HFFc6 (cell line): Measurements from ENCODE around the gene NOS2. TPM values are rescaled to one million over a fixed set of nuclear protein-coding genes. Genes with fewer than 3 reads are reported as not detected.
"Not testable (repeated sequence)": the region's sequence is repeated elsewhere in the genome, so short reads cannot be mapped to it uniquely, and the experiment has no call there.

Experiments used
- DNase-seq: peaks from one replicate; pipeline ENCODE4 v3.0.0-alpha.2; 2018
- H3K27ac Mint-ChIP-seq: 2 replicates; pipeline ENCODE4 v1.8.0; 2020; ENCODE audit warnings: mild to moderate bottlenecking, mixed read lengths
- H3K27me3 Mint-ChIP-seq: 2 replicates; pipeline ENCODE4 v1.8.0; 2021; ENCODE audit warnings: mild to moderate bottlenecking, moderate library complexity, mixed read lengths; ENCODE audit not compliant: insufficient read depth
- H3K36me3 Mint-ChIP-seq: 2 replicates; pipeline ENCODE4 v1.8.0; 2021; ENCODE audit warnings: low read depth, mixed read lengths
- H3K4me1 Mint-ChIP-seq: 2 replicates; pipeline ENCODE4 v1.8.0; 2020; ENCODE audit warnings: low read depth, mixed read lengths
- H3K4me3 Mint-ChIP-seq: 2 replicates; pipeline ENCODE4 v1.8.0; 2020; ENCODE audit warnings: mild to moderate bottlenecking, moderate library complexity, mixed read lengths
- H3K9me3 Mint-ChIP-seq: 2 replicates; pipeline ENCODE4 v1.8.0; 2020; ENCODE audit warnings: mild to moderate bottlenecking, mixed read lengths
- CTCF ChIP-seq: fragments of 200-600 bp; sonication (generic); IDR thresholded peaks from 2 replicates; pipeline ENCODE4 v1.5.0; 2021; ENCODE audit warnings: antibody characterized with exemption, mild to moderate bottlenecking
- total RNA-seq, 6 experiments: library from RNA; stranded (reverse); fragmentation: NEBNext Ultra II Directional; extraction: Animal tissue kit (Norgen Biotek cat#: 25700); gene quantifications; 2 replicates in 1 of 6; 3 replicates in 5 of 6; pipeline ENCODE4 v1.2.3, GENCODE V29; 2021

NOS2 gene
- total RNA-seq, 6 experiments from 2014 or later = not detected

DNA sequence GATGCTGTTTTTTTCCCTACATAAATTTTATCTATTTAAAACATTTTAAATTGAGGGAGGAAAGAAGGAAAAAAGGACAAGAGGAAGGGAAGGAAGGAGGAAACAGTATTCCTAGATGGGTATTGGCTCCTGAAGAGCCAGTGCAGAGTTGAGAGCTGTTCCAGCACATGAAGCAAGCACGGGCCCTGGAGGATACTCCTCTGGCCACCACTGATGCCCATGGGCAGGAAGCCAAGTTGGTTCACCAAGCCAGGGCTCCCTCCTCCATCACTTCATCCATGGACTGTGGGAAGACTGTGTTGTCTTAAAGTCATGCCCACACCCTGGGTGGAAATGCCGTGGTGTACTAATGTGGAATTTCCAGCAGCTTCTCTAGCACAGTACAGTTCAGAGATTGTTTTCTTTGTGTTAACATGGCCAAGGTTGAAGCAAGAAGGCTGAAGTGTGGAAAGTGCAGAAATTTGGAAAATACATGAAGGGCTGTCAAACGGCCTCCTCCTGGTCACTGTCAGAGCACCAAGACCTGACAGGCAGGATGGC, 23.9 kb upstream of the NOS2 start:
- Mint-ChIP-seq H3K9me3 (peaks cover 14% of the 10 kb centered on the region), H3K27ac (no peak overlapping the region), H3K36me3 (peaks cover 9% of the 10 kb centered on the region), H3K4me3 (no peak overlapping the region), H3K4me1 (no peaks in the 10 kb centered on the region), H3K27me3 (peaks cover 14% of the 10 kb centered on the region)
- TF ChIP-seq CTCF = no peak
- DNase-seq = no peak

GRCh38 chr17:27822108-27822507, 21.8 kb upstream of the NOS2 start:
- not testable (repeated sequence) for H3K4me3 Mint-ChIP-seq

GRCh38 chr17:27821318-27821717, 21.0 kb upstream of the NOS2 start:
- H3K27ac Mint-ChIP-seq = no peak overlapping the region
- peaks cover 14% of the 10 kb centered on the region for H3K4me1 Mint-ChIP-seq
- no peak overlapping the region for H3K4me3 Mint-ChIP-seq
- no peak for DNase-seq
- H3K27me3 Mint-ChIP-seq = peaks cover 18% of the 10 kb centered on the region
- TF ChIP-seq CTCF = no peak
- H3K9me3 Mint-ChIP-seq = peaks cover 14% of the 10 kb centered on the region
- peaks cover 9% of the 10 kb centered on the region for H3K36me3 Mint-ChIP-seq

More at GRCh38 chr17:27822108-27822507, 21.8 kb upstream of the NOS2 start:
- peaks cover 12% of the 10 kb centered on the region for H3K4me1 Mint-ChIP-seq
- H3K27ac Mint-ChIP-seq, H3K36me3 Mint-ChIP-seq, DNase-seq: not testable (repeated sequence)
- peaks cover 18% of the 10 kb centered on the region for H3K27me3 Mint-ChIP-seq
- H3K9me3 Mint-ChIP-seq = peaks cover 14% of the 10 kb centered on the region

- no peak for DNase-seq
- H3K4me3 Mint-ChIP-seq = no peak overlapping the region
- peaks cover 9% of the 10 kb centered on the region for H3K36me3 Mint-ChIP-seq
- peaks cover 22% of the 10 kb centered on the region for H3K27me3 Mint-ChIP-seq
- no peak for TF ChIP-seq CTCF
- peaks cover 14% of the 10 kb centered on the region for H3K9me3 Mint-ChIP-seq
- H3K4me1 Mint-ChIP-seq = peaks cover 14% of the 10 kb centered on the region
- H3K27ac Mint-ChIP-seq = no peak overlapping the region
Observed at GRCh38 chr17:27819145-27819544, 18.8 kb upstream of the NOS2 start.

GRCh38 chr17:27818401-27819105, 18.2 kb upstream of the NOS2 start:
- peaks cover 14% of the 10 kb centered on the region for H3K9me3 Mint-ChIP-seq
- H3K27me3 Mint-ChIP-seq = peaks cover 20% of the 10 kb centered on the region
- H3K4me1 Mint-ChIP-seq = peaks cover 14% of the 10 kb centered on the region
- no peak for DNase-seq
- TF ChIP-seq CTCF = no peak
- H3K36me3 Mint-ChIP-seq = peaks cover 9% of the 10 kb centered on the region
- no peak overlapping the region for H3K4me3 Mint-ChIP-seq
- H3K27ac Mint-ChIP-seq = no peak overlapping the region

DNA sequence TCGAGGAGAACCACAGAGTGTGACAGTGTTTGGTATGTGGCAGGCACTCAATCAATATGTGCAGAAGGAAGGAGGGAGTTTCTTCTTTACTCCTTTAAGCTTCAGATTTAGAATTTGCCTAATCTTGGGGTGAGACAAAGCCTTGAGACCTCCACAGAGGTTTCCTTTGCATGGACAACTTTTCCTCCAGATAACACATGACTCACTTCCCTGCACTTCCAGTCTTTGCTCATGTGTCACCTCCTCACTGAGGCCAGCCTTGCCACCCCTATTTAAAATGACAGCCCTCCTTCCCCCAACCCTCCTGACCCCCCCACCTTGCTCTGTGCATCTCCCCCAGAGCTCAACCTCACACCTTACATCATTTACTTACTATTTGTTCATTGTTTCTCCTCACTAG, 17.4 kb upstream of the NOS2 start:
- Mint-ChIP-seq H3K4me3 (no peak overlapping the region), H3K27me3 (peaks cover 24% of the 10 kb centered on the region), H3K36me3 (peaks cover 9% of the 10 kb centered on the region), H3K27ac (no peak overlapping the region), H3K4me1 (peaks cover 14% of the 10 kb centered on the region), H3K9me3 (peaks cover 14% of the 10 kb centered on the region)
- DNase-seq = no peak
- no peak for TF ChIP-seq CTCF
